ENCODE results near the gene ZBTB7C.

DNA sequence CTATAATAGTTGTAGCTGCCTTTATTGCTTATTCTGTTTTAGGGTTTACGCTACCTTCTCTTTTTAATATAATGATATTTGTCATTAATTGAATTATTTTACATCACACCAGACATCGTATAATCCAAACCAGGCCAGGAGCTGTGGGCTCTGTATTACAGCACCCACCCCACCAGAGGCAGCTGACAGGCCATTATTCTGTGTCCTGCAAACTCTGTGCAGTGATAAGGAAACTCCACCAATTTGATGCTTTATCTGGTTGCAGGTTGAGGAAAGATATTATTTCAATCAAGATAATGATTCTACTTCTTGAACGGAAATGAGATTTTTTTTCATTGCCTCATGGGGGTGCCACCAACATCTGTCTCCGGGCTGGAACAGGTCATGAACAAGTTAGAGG lies 227.3 kb downstream of the ZBTB7C start:
- TF ChIP-seq, protein P1, sequence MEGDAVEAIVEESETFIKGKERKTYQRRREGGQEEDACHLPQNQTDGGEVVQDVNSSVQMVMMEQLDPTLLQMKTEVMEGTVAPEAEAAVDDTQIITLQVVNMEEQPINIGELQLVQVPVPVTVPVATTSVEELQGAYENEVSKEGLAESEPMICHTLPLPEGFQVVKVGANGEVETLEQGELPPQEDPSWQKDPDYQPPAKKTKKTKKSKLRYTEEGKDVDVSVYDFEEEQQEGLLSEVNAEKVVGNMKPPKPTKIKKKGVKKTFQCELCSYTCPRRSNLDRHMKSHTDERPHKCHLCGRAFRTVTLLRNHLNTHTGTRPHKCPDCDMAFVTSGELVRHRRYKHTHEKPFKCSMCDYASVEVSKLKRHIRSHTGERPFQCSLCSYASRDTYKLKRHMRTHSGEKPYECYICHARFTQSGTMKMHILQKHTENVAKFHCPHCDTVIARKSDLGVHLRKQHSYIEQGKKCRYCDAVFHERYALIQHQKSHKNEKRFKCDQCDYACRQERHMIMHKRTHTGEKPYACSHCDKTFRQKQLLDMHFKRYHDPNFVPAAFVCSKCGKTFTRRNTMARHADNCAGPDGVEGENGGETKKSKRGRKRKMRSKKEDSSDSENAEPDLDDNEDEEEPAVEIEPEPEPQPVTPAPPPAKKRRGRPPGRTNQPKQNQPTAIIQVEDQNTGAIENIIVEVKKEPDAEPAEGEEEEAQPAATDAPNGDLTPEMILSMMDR (conservative IDR thresholded peaks at IDR 0.05 in 1 of 2, IDR thresholded peaks at IDR 0.05 in 1 of 2; ENCODE audit: extremely low read depth in 1 of 2, insufficient read depth in 1 of 2, low read depth in 1 of 2, low read length in 2 of 2), result no peak
- no peak for TF ChIP-seq EZH2 (IDR thresholded peaks at IDR 0.05; ENCODE audit: borderline replicate concordance, low read length)

Measured in mammary epithelial cell (primary cell).